A673 (cell line): ENCODE results near the gene NTSR2.

ENCODE experiments used
- EZH2 ChIP-seq: fragments of 200-600 bp; sonication (generic); IDR thresholded peaks from 2 replicates; pipeline ENCODE4 v1.6.1; 2017; ENCODE audit warnings: borderline replicate concordance, low read depth, mild to moderate bottlenecking, mixed read lengths, antibody characterized with exemption, low read length; ENCODE audit not compliant: poor library complexity, severe bottlenecking
- TF ChIP-seq, protein P1 (sequence below): fragments of 300-800, 200-600 bp; sonication (generic); conservative IDR thresholded peaks from 2 replicates; pipeline ENCODE4 v1.5.1; 2017; ENCODE audit warnings: low read depth, mild to moderate bottlenecking, antibody characterized with exemption, low read length, moderate library complexity, mixed read lengths

GRCh38 chr2:11687736-11688135 is 17.7 kb upstream of the NTSR2 start:
- TF ChIP-seq, protein P1, sequence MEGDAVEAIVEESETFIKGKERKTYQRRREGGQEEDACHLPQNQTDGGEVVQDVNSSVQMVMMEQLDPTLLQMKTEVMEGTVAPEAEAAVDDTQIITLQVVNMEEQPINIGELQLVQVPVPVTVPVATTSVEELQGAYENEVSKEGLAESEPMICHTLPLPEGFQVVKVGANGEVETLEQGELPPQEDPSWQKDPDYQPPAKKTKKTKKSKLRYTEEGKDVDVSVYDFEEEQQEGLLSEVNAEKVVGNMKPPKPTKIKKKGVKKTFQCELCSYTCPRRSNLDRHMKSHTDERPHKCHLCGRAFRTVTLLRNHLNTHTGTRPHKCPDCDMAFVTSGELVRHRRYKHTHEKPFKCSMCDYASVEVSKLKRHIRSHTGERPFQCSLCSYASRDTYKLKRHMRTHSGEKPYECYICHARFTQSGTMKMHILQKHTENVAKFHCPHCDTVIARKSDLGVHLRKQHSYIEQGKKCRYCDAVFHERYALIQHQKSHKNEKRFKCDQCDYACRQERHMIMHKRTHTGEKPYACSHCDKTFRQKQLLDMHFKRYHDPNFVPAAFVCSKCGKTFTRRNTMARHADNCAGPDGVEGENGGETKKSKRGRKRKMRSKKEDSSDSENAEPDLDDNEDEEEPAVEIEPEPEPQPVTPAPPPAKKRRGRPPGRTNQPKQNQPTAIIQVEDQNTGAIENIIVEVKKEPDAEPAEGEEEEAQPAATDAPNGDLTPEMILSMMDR = no peak
- no peak for TF ChIP-seq EZH2
